ENCODE data around the gene SMIM29.
"Not testable (repeated sequence)": the region's sequence is repeated elsewhere in the genome, so short reads cannot be mapped to it uniquely, and the experiment has no call there.

Gene SMIM29

GRCh38 chr6:34267746-34268145 is 18.9 kb upstream of the SMIM29 start:
- no peak for TF ChIP-seq CTCF (IDR thresholded peaks at IDR 0.05; ENCODE audit: control insufficient read depth, insufficient read depth, low read depth, low read length, missing control alignments)
- H3K4me3 ChIP-seq (ENCODE audit: control insufficient read depth, low read depth, low read length), result no peak overlapping the region
- DNase-seq (ENCODE audit: low read depth), result no peak

- H3K4me3 ChIP-seq (ENCODE audit: control insufficient read depth, low read depth, low read length); DNase-seq (ENCODE audit: low read depth): not testable (repeated sequence)
Measured at GRCh38 chr6:34263484-34263883, 14.7 kb upstream of the SMIM29 start.

GRCh38 chr6:34260576-34261267 is 11.9 kb upstream of the SMIM29 start:
- TF ChIP-seq CTCF (IDR thresholded peaks at IDR 0.05; ENCODE audit: control insufficient read depth, insufficient read depth, low read depth, low read length, missing control alignments), result no peak
- no peak overlapping the region for H3K4me3 ChIP-seq (ENCODE audit: control insufficient read depth, low read depth, low read length)
- DNase-seq (ENCODE audit: low read depth), result no peak

- DNase-seq (ENCODE audit: low read depth), result no peak
- no peak overlapping the region for H3K4me3 ChIP-seq (ENCODE audit: control insufficient read depth, low read depth, low read length)
- no peak for TF ChIP-seq CTCF (IDR thresholded peaks at IDR 0.05; ENCODE audit: control insufficient read depth, insufficient read depth, low read depth, low read length, missing control alignments)
Measured at GRCh38 chr6:34259529-34260069, 10.8 kb upstream of the SMIM29 start.

GRCh38 chr6:34252395-34252794 is 3.6 kb upstream of the SMIM29 start:
- H3K4me3 ChIP-seq (ENCODE audit: control insufficient read depth, low read depth, low read length), result not testable (repeated sequence)

GRCh38 chr6:34249469-34250261 is 859 bp upstream of the SMIM29 start:
- TF ChIP-seq CTCF (IDR thresholded peaks at IDR 0.05; ENCODE audit: control insufficient read depth, insufficient read depth, low read depth, low read length, missing control alignments), result no peak
- DNase-seq (ENCODE audit: low read depth), result no peak
- peak overlapping the region; percentile 73 for H3K4me3 ChIP-seq (ENCODE audit: control insufficient read depth, low read depth, low read length)

More at GRCh38 chr6:34252395-34252794, 3.6 kb upstream of the SMIM29 start:
- DNase-seq (ENCODE audit: low read depth), result not testable (repeated sequence)

GRCh38 chr6:34248198-34248726 is 544 bp downstream of the SMIM29 start:
- no peak for DNase-seq (ENCODE audit: low read depth)
- H3K4me3 ChIP-seq (ENCODE audit: control insufficient read depth, low read depth, low read length), result peak overlapping the region; percentile 98
- TF ChIP-seq CTCF (IDR thresholded peaks at IDR 0.05; ENCODE audit: control insufficient read depth, insufficient read depth, low read depth, low read length, missing control alignments), result no peak
